Activated CD4-positive, alpha-beta T cell treated with anti-CD3 and anti-CD28 coated beads for 36 hours (primary cell): Measurements from ENCODE around the gene KIRREL1. TPM values are rescaled to one million over a fixed set of nuclear protein-coding genes. Genes with fewer than 3 reads are reported as not detected.
A peak's percentile ranks its signal among the peaks of the same experiment; 100 is the strongest.

Source experiments
- ATAC-seq: fragments of 200-7000 bp; cut with Tn5 transposase; one replicate; pipeline ENCODE4 v1.10.0; 2021; ENCODE audit warnings: mild to moderate bottlenecking, moderate library complexity
- CTCF ChIA-PET: fragments of 350-600 bp; sonication (Branson Sonifier 250); formaldehyde crosslinking; loops from one replicate; lab custom pipeline; 2021; ENCODE audit warnings: antibody characterized with exemption; lab: Charles Lee
- POLR2A ChIA-PET: fragments of 350-600 bp; sonication (Branson Sonifier 250); formaldehyde crosslinking; loops from one replicate; lab custom pipeline; 2021; ENCODE audit warnings: antibody characterized with exemption, inconsistent platforms; lab: Charles Lee
- DNase-seq: peaks from one replicate; pipeline ENCODE4 v3.0.0-alpha.2; 2020
- H3K27ac Mint-ChIP-seq: one replicate; pipeline ENCODE4 v1.8.0; 2021; ENCODE audit warnings: mixed read lengths
- H3K27me3 Mint-ChIP-seq: one replicate; pipeline ENCODE4 v1.8.0; 2021; ENCODE audit warnings: mixed read lengths
- H3K36me3 Mint-ChIP-seq: one replicate; pipeline ENCODE4 v1.8.0; 2021; ENCODE audit warnings: low read depth, mixed read lengths
- H3K4me1 Mint-ChIP-seq: one replicate; pipeline ENCODE4 v1.8.0; 2021; ENCODE audit warnings: mixed read lengths
- H3K4me3 Mint-ChIP-seq: one replicate; pipeline ENCODE4 v1.8.0; 2021; ENCODE audit warnings: mild to moderate bottlenecking, moderate library complexity, mixed read lengths
- H3K9me3 Mint-ChIP-seq: one replicate; pipeline ENCODE4 v1.8.0; 2021; ENCODE audit warnings: low read depth, mixed read lengths
- intact Hi-C, 2 experiments: fragments of 100-400 bp; cut with DNase I in 1 of 2; cut with micrococcal nuclease in 1 of 2; formaldehyde crosslinking; loops; one replicate each; pipeline versions ENCODE4 v1.14.2 to v1.15.1; 2022 to 2024; cut with DNase I, micrococcal nuclease
- total RNA-seq, 2 experiments: library from RNA; stranded (reverse); gene quantifications; one replicate each; pipeline ENCODE4 v1.2.3, GENCODE V29; 2021

KIRREL1 gene
- total RNA-seq, 2 experiments from 2014 or later: 0.21 to 0.25 TPM

- POLR2A ChIA-PET: interaction anchor here (0.7 kb wide), 1 partner anchor 120 kb away, joined by 3 read pairs; no protein-coding TSS in a partner anchor
- H3K36me3 Mint-ChIP-seq: no peaks in the 10 kb centered on the region
- DNase-seq: no peak
- no peaks in the 10 kb centered on the region for H3K9me3 Mint-ChIP-seq
- intact Hi-C loops: no loop called here
- peaks cover 39% of the 10 kb centered on the region for H3K27me3 Mint-ChIP-seq
- ATAC-seq: no peak
- peaks cover 6% of the 10 kb centered on the region for H3K4me1 Mint-ChIP-seq
- H3K4me3 Mint-ChIP-seq: no peak overlapping the region
- H3K27ac Mint-ChIP-seq: no peak overlapping the region
- CTCF ChIA-PET: interaction anchor here (1.1 kb wide), 1 partner anchor 128 kb away, joined by 3 read pairs; no protein-coding TSS in a partner anchor
These were observed 617 bp downstream of the KIRREL1 start for GRCh38 chr1:157993918-157994605.

- intact Hi-C loops: no loop called here
- Mint-ChIP-seq H3K9me3 (no peaks in the 10 kb centered on the region), H3K36me3 (no peaks in the 10 kb centered on the region), H3K27me3 (peaks cover 37% of the 10 kb centered on the region), H3K27ac (no peak overlapping the region), H3K4me3 (no peak overlapping the region), H3K4me1 (peaks cover 6% of the 10 kb centered on the region)
- POLR2A ChIA-PET: no interaction called here
- ATAC-seq (peak; percentile 21), DNase-seq (no peak)
- CTCF ChIA-PET: interaction anchor here (1.6 kb wide), 1 partner anchor 126 kb away, joined by 4 read pairs; no protein-coding TSS in a partner anchor
These were observed 1.5 kb downstream of the KIRREL1 start for GRCh38 chr1:157994704-157995582.

- H3K4me3 Mint-ChIP-seq: no peak overlapping the region
- no peak for DNase-seq
- ChIA-PET CTCF (interaction anchor here (0.8 to 1.6 kb wide), 2 partner anchors 126 to 129 kb away, joined by 4 read pairs; no protein-coding TSS in a partner anchor), POLR2A (no interaction called here)
- no peaks in the 10 kb centered on the region for H3K36me3 Mint-ChIP-seq
- H3K27ac Mint-ChIP-seq: no peak overlapping the region
- intact Hi-C loops: no loop called here
- peaks cover 6% of the 10 kb centered on the region for H3K4me1 Mint-ChIP-seq
- no peaks in the 10 kb centered on the region for H3K9me3 Mint-ChIP-seq
- no peak for ATAC-seq
- H3K27me3 Mint-ChIP-seq: peaks cover 36% of the 10 kb centered on the region
These were observed 2.2 kb downstream of the KIRREL1 start for GRCh38 chr1:157995583-157996169.

GRCh38 chr1:157996433-157996832, 3.0 kb downstream of the KIRREL1 start:
- H3K36me3 Mint-ChIP-seq: no peaks in the 10 kb centered on the region

GRCh38 chr1:158000507-158000906, 7.1 kb downstream of the KIRREL1 start:
- ChIA-PET CTCF (interaction anchor here (0.7 to 1.4 kb wide), 2 partner anchors 9 to 105 kb away, joined by 3 to 5 read pairs; no protein-coding TSS in a partner anchor), POLR2A (no interaction called here)
- DNase-seq (no peak), ATAC-seq (no peak)
- Mint-ChIP-seq H3K36me3 (no peaks in the 10 kb centered on the region), H3K4me1 (no peaks in the 10 kb centered on the region), H3K27ac (no peak overlapping the region), H3K9me3 (no peaks in the 10 kb centered on the region), H3K27me3 (peaks cover 8% of the 10 kb centered on the region), H3K4me3 (no peak overlapping the region)
- intact Hi-C loops: no loop called here

More at GRCh38 chr1:157996433-157996832, 3.0 kb downstream of the KIRREL1 start:
- peaks cover 34% of the 10 kb centered on the region for H3K27me3 Mint-ChIP-seq
- CTCF ChIA-PET: interaction anchor here (0.6 to 1.6 kb wide), 4 partner anchors 48 to 148 kb away, joined by 3 to 4 read pairs (median 4); no protein-coding TSS in a partner anchor
- POLR2A ChIA-PET: no interaction called here
- intact Hi-C loops: no loop called here
- H3K9me3 Mint-ChIP-seq: no peaks in the 10 kb centered on the region
- ATAC-seq (no peak), DNase-seq (no peak)
- no peak overlapping the region for H3K27ac Mint-ChIP-seq
- no peak overlapping the region for H3K4me3 Mint-ChIP-seq
- peaks cover 6% of the 10 kb centered on the region for H3K4me1 Mint-ChIP-seq

- H3K27me3 Mint-ChIP-seq: peaks cover 8% of the 10 kb centered on the region
- CTCF ChIA-PET: interaction anchor here (1.0 kb wide), 1 partner anchor 10 kb away, joined by 3 read pairs; no protein-coding TSS in a partner anchor
- no peak overlapping the region for H3K4me3 Mint-ChIP-seq
- DNase-seq (no peak), ATAC-seq (no peak)
- H3K27ac Mint-ChIP-seq: no peak overlapping the region
- H3K36me3 Mint-ChIP-seq: no peaks in the 10 kb centered on the region
- no peaks in the 10 kb centered on the region for H3K9me3 Mint-ChIP-seq
- intact Hi-C loops: no loop called here
- H3K4me1 Mint-ChIP-seq: no peaks in the 10 kb centered on the region
- POLR2A ChIA-PET: no interaction called here
These were observed 8.7 kb downstream of the KIRREL1 start for GRCh38 chr1:158002022-158002630.

- H3K4me3 Mint-ChIP-seq: no peak overlapping the region
- H3K27me3 Mint-ChIP-seq: peaks cover 7% of the 10 kb centered on the region
- no peak overlapping the region for H3K27ac Mint-ChIP-seq
- no peaks in the 10 kb centered on the region for H3K36me3 Mint-ChIP-seq
- H3K9me3 Mint-ChIP-seq: no peaks in the 10 kb centered on the region
- intact Hi-C loops: no loop called here
- ChIA-PET POLR2A (no interaction called here), CTCF (interaction anchor here (1.0 kb wide), 1 partner anchor 11 kb away, joined by 3 read pairs; no protein-coding TSS in a partner anchor)
- no peak for ATAC-seq
- no peaks in the 10 kb centered on the region for H3K4me1 Mint-ChIP-seq
- no peak for DNase-seq
These were observed 9.4 kb downstream of the KIRREL1 start for GRCh38 chr1:158002631-158003405.

- Mint-ChIP-seq H3K9me3 (no peaks in the 10 kb centered on the region), H3K27ac (no peak overlapping the region)
- CTCF ChIA-PET: no interaction called here
These were observed 10.0 kb downstream of the KIRREL1 start for GRCh38 chr1:158003406-158003800.

GRCh38 chr1:158005224-158005623, 11.8 kb downstream of the KIRREL1 start:
- Mint-ChIP-seq H3K36me3 (no peaks in the 10 kb centered on the region), H3K27ac (no peak overlapping the region), H3K27me3 (peaks cover 6% of the 10 kb centered on the region), H3K4me3 (no peak overlapping the region), H3K4me1 (no peaks in the 10 kb centered on the region), H3K9me3 (no peaks in the 10 kb centered on the region)
- DNase-seq (no peak), ATAC-seq (no peak)
- intact Hi-C loops: no loop called here
- POLR2A ChIA-PET: no interaction called here
- CTCF ChIA-PET: no interaction called here

More at GRCh38 chr1:158003406-158003800, 10.0 kb downstream of the KIRREL1 start:
- peaks cover 7% of the 10 kb centered on the region for H3K27me3 Mint-ChIP-seq
- POLR2A ChIA-PET: no interaction called here
- intact Hi-C loops: no loop called here
- ATAC-seq: no peak
- no peak overlapping the region for H3K4me3 Mint-ChIP-seq
- no peaks in the 10 kb centered on the region for H3K36me3 Mint-ChIP-seq
- no peaks in the 10 kb centered on the region for H3K4me1 Mint-ChIP-seq
- no peak for DNase-seq

GRCh38 chr1:158007180-158007579, 13.7 kb downstream of the KIRREL1 start:
- CTCF ChIA-PET: interaction anchor here (0.6 to 0.8 kb wide), 2 partner anchors 15 to 20 kb away, joined by 3 read pairs; no protein-coding TSS in a partner anchor
- no peak overlapping the region for H3K4me3 Mint-ChIP-seq
- no peak overlapping the region for H3K27ac Mint-ChIP-seq

More at GRCh38 chr1:158007180-158007579, 13.7 kb downstream of the KIRREL1 start:
- H3K4me1 Mint-ChIP-seq: no peaks in the 10 kb centered on the region
- no peak for ATAC-seq
- POLR2A ChIA-PET: no interaction called here
- H3K36me3 Mint-ChIP-seq: no peaks in the 10 kb centered on the region
- no peaks in the 10 kb centered on the region for H3K9me3 Mint-ChIP-seq
- peaks cover 6% of the 10 kb centered on the region for H3K27me3 Mint-ChIP-seq
- DNase-seq: no peak
- intact Hi-C loops: no loop called here
